Panc1 (cell line): ENCODE data around the gene DLG5. TPM values are rescaled to one million over a fixed set of nuclear protein-coding genes. Genes with fewer than 3 reads are reported as not detected.

ENCODE experiments used
- ATAC-seq: fragments of 200-7000 bp; cut with Tn5 transposase; 2 replicates; pipeline ENCODE4 v1.9.1; 2020; ENCODE audit warnings: mild to moderate bottlenecking, moderate library complexity
- BruUV-seq: library from RNA; stranded (reverse); fragments of 400-500 nt; replicated peaks from 2 replicates; lab custom pipeline; 2021; lab: Mats Ljungman, UMichigan
- CTCF ChIA-PET: fragments of 300-600 bp; sonication (Branson Sonifier 250); formaldehyde crosslinking; loops from one replicate; lab custom pipeline; 2022; ENCODE audit warnings: antibody characterized with exemption; lab: Charles Lee
- POLR2A ChIA-PET: fragments of 300-600 bp; sonication (Branson Sonifier 250); formaldehyde crosslinking; loops from one replicate; lab custom pipeline; 2022; ENCODE audit warnings: antibody characterized with exemption; lab: Charles Lee
- DNase-seq: peaks from one replicate; pipeline ENCODE4 v3.0.0-alpha.2; 2010; ENCODE audit warnings: low read depth, low spot score
- H3K27ac ChIP-seq: 2 replicates; pipeline ENCODE4 v1.5.1; 2011; ENCODE audit warnings: mild to moderate bottlenecking, low read length, inconsistent platforms
- H3K27me3 ChIP-seq: fragments of 200-500 bp; sonication (Bioruptor generic); 2 replicates; pipeline ENCODE4 v1.6.0; 2014; ENCODE audit warnings: low read length, inconsistent platforms; ENCODE audit not compliant: control insufficient read depth, insufficient read depth
- H3K36me3 ChIP-seq: fragments of 200-500 bp; sonication (Bioruptor generic); 2 replicates; pipeline ENCODE4 v1.5.1; 2014; ENCODE audit warnings: inconsistent platforms, mild to moderate bottlenecking, low read length, moderate library complexity; ENCODE audit not compliant: control insufficient read depth, insufficient read depth
- H3K4me1 ChIP-seq: 2 replicates; pipeline ENCODE4 v1.5.1; 2011; ENCODE audit warnings: inconsistent platforms, mild to moderate bottlenecking, low read length, moderate library complexity; ENCODE audit not compliant: control insufficient read depth, insufficient read depth
- H3K4me3 ChIP-seq, 2 experiments: 2 replicates each; pipeline ENCODE4 v1.5.1; 2011 to 2012; ENCODE audit warnings: low read depth in 2 of 2, low read length in 2 of 2, mild to moderate bottlenecking in 2 of 2, inconsistent platforms in 1 of 2, moderate library complexity in 1 of 2
- H3K9me3 ChIP-seq: fragments of 200-500 bp; sonication (Bioruptor generic); 2 replicates; pipeline ENCODE4 v1.5.1; 2014; ENCODE audit warnings: low read depth, mild to moderate bottlenecking, inconsistent platforms, low read length, moderate library complexity; ENCODE audit not compliant: control insufficient read depth, insufficient read depth
- CTCF ChIP-seq: fragments of 450-650 bp; IDR thresholded peaks from 2 replicates; pipeline ENCODE4 v1.5.1; 2017; ENCODE audit warnings: mild to moderate bottlenecking
- POLR2AphosphoS5 ChIP-seq: IDR thresholded peaks from 2 replicates; pipeline ENCODE4 v1.6.1; 2012; ENCODE audit warnings: mild to moderate bottlenecking, low read depth, low read length, moderate library complexity
- SIN3A ChIP-seq: IDR thresholded peaks from 2 replicates; pipeline ENCODE4 v1.6.1; 2012; ENCODE audit warnings: low read depth, mild to moderate bottlenecking, low read length, moderate library complexity, borderline replicate concordance; ENCODE audit not compliant: insufficient read depth
- TCF7L2 ChIP-seq: IDR thresholded peaks from 2 replicates; pipeline ENCODE4 v1.6.1; 2011; ENCODE audit warnings: mild to moderate bottlenecking, low read depth, low read length, inconsistent platforms
- in situ Hi-C: cut with HindIII; loops from 2 replicates; pipeline ENCODE4 v1.10.0; 2016; ENCODE audit warnings: low sequenced_read_pairs, low pct_unique_long_range_greater_than_20kb
- intact Hi-C: fragments of 100-400 bp; cut with micrococcal nuclease; formaldehyde crosslinking; loops from one replicate; pipeline ENCODE4 v1.10.0; 2022; ENCODE audit not compliant: unreplicated experiment
- total RNA-seq: library from RNA; stranded (reverse); gene quantifications from one replicate; pipeline ENCODE4 v1.2.1, GENCODE V29; 2021; ENCODE audit not compliant: unreplicated experiment
- TF ChIP-seq, protein P1 (sequence below), 2 experiments: IDR thresholded peaks; 2 replicates each; pipeline ENCODE4 v1.6.1; 2011 to 2012; ENCODE audit warnings: low read depth in 2 of 2, control low read depth in 1 of 2, low read length in 1 of 2, mild to moderate bottlenecking in 1 of 2, moderate library complexity in 1 of 2; ENCODE audit not compliant: insufficient read depth in 1 of 2

DLG5 gene
- total RNA-seq, 1 experiment from 2014 or later = 85.6 TPM

DNA sequence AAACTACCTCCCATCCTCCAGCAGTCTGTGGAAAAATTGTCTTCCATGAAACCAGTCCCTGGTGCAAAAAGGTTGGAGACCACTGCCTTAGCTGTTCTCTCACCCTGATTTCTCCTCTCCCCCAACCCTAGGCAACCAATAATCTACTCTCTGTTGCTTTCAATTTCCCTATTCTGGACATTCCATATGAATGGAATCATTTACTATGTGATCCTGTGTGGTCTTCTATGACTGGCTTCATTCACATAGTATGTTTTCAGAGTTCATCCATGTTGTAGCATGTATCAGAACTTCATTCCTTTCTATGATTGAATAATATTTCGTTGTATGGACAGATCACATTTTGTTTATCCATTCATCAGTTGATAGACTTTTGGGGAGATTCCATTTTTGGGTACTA, 38.3 kb upstream of the DLG5 start:
- intact Hi-C loops (loop anchor here (10.0 kb wide), 1 partner anchor 50 kb away; no protein-coding TSS in a partner anchor), in situ Hi-C loops (no loop called here)
- ATAC-seq (no peak), DNase-seq (no peak)
- Histone ChIP-seq H3K4me3 (no peak overlapping the region), H3K27ac (no peak overlapping the region), H3K9me3 (peaks cover 6% of the 10 kb centered on the region; the same call in 1 of the 2 replicates), H3K4me1 (no peaks in the 10 kb centered on the region), H3K27me3 (no peaks in the 10 kb centered on the region), H3K36me3 (no peaks in the 10 kb centered on the region)
- POLR2A ChIA-PET = interaction anchor here (0.6 kb wide), 1 partner anchor 768 kb away, joined by 7 read pairs; no protein-coding TSS in a partner anchor
- CTCF ChIA-PET = no interaction called here
- no TSS peak for BruUV-seq
- TF ChIP-seq TCF7L2 (no peak), POLR2AphosphoS5 (no peak), SIN3A (no peak), CTCF (no peak)
- TF ChIP-seq, protein P1, sequence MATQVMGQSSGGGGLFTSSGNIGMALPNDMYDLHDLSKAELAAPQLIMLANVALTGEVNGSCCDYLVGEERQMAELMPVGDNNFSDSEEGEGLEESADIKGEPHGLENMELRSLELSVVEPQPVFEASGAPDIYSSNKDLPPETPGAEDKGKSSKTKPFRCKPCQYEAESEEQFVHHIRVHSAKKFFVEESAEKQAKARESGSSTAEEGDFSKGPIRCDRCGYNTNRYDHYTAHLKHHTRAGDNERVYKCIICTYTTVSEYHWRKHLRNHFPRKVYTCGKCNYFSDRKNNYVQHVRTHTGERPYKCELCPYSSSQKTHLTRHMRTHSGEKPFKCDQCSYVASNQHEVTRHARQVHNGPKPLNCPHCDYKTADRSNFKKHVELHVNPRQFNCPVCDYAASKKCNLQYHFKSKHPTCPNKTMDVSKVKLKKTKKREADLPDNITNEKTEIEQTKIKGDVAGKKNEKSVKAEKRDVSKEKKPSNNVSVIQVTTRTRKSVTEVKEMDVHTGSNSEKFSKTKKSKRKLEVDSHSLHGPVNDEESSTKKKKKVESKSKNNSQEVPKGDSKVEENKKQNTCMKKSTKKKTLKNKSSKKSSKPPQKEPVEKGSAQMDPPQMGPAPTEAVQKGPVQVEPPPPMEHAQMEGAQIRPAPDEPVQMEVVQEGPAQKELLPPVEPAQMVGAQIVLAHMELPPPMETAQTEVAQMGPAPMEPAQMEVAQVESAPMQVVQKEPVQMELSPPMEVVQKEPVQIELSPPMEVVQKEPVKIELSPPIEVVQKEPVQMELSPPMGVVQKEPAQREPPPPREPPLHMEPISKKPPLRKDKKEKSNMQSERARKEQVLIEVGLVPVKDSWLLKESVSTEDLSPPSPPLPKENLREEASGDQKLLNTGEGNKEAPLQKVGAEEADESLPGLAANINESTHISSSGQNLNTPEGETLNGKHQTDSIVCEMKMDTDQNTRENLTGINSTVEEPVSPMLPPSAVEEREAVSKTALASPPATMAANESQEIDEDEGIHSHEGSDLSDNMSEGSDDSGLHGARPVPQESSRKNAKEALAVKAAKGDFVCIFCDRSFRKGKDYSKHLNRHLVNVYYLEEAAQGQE (IDR thresholded peaks at IDR 0.05; ENCODE audit: insufficient read depth in 1 of 2, low read depth in 2 of 2, low read length in 1 of 2) = no peak

- no peak overlapping the region for H3K27ac ChIP-seq
- TF ChIP-seq CTCF (no peak), POLR2AphosphoS5 (no peak), SIN3A (no peak), TCF7L2 (no peak)
- TF ChIP-seq, protein P1 (IDR thresholded peaks at IDR 0.05; ENCODE audit: insufficient read depth in 1 of 2, low read depth in 2 of 2, low read length in 1 of 2) = no peak
- no peak for DNase-seq
- intact Hi-C loops (loop anchor here (10.0 kb wide), 1 partner anchor 49 kb away; no protein-coding TSS in a partner anchor), in situ Hi-C loops (no loop called here)
- ATAC-seq = no peak
- no peaks in the 10 kb centered on the region for H3K36me3 ChIP-seq
- POLR2A ChIA-PET = no interaction called here
- peaks cover 6% of the 10 kb centered on the region; the same call in 1 of the 2 replicates for H3K9me3 ChIP-seq
- CTCF ChIA-PET = no interaction called here
- no peaks in the 10 kb centered on the region for H3K4me1 ChIP-seq
- no TSS peak for BruUV-seq
- H3K4me3 ChIP-seq = no peak overlapping the region
- H3K27me3 ChIP-seq = no peaks in the 10 kb centered on the region
Observed at GRCh38 chr10:77963901-77964300, 37.3 kb upstream of the DLG5 start.
